Neuronal stem cell (in vitro differentiated cells): ENCODE measurements around the gene ARL11.
A peak's percentile ranks its signal among the peaks of the same experiment; 100 is the strongest.

ENCODE experiments used
- DNase-seq: peaks from one replicate; pipeline ENCODE4 v3.0.0-alpha.2; 2013; ENCODE audit warnings: low spot score
- H2AFZ ChIP-seq: one replicate; pipeline ENCODE4 v1.6.1; 2013; ENCODE audit warnings: mild to moderate bottlenecking, low read length, inconsistent platforms
- H2AK5ac ChIP-seq: 2 replicates; pipeline ENCODE4 v1.6.1; 2013; ENCODE audit warnings: low read depth, mild to moderate bottlenecking, inconsistent platforms, low read length, moderate library complexity, mixed read lengths
- H2BK120ac ChIP-seq: 2 replicates; pipeline ENCODE4 v1.6.1; 2013; ENCODE audit warnings: low read depth, mild to moderate bottlenecking, inconsistent platforms, low read length, moderate library complexity, mixed read lengths
- H2BK12ac ChIP-seq: one replicate; pipeline ENCODE4 v1.6.1; 2013; ENCODE audit warnings: low read length, inconsistent platforms
- H2BK15ac ChIP-seq: 2 replicates; pipeline ENCODE4 v1.6.1; 2013; ENCODE audit warnings: mild to moderate bottlenecking, low read length, inconsistent platforms, mixed read lengths
- H2BK5ac ChIP-seq: one replicate; pipeline ENCODE4 v1.6.1; 2013; ENCODE audit warnings: inconsistent platforms, mild to moderate bottlenecking, low read length, moderate library complexity
- H3K14ac ChIP-seq: one replicate; pipeline ENCODE4 v1.6.1; 2013; ENCODE audit warnings: low read length, inconsistent platforms
- H3K18ac ChIP-seq: 2 replicates; pipeline ENCODE4 v1.6.1; 2013; ENCODE audit warnings: low read length, inconsistent platforms
- H3K23ac ChIP-seq: 2 replicates; pipeline ENCODE4 v1.6.1; 2013; ENCODE audit warnings: low read depth, mild to moderate bottlenecking, mixed read lengths, low read length, inconsistent platforms; ENCODE audit not compliant: poor library complexity
- H3K27ac ChIP-seq: replicated peaks from 3 replicates; pipeline ENCODE4 v1.5.1; 2013; ENCODE audit warnings: low read length, inconsistent platforms
- H3K27me3 ChIP-seq, 3 experiments: 2 replicates each; pipeline ENCODE4 v1.6.1; 2013; ENCODE audit warnings: low read length in 3 of 3, mild to moderate bottlenecking in 2 of 3, inconsistent platforms in 1 of 3, low read depth in 1 of 3, mixed read lengths in 1 of 3, moderate library complexity in 1 of 3; ENCODE audit not compliant: control insufficient read depth in 3 of 3, insufficient read depth in 3 of 3
- H3K36me3 ChIP-seq, 2 donors: replicated peaks in 1 of 2; 2 replicates each; pipeline ENCODE4 v1.6.1; 2013; ENCODE audit warnings: low read length in 2 of 2; ENCODE audit not compliant: control insufficient read depth in 2 of 2, insufficient read depth in 2 of 2
- H3K4ac ChIP-seq: 2 replicates; pipeline ENCODE4 v1.6.1; 2013; ENCODE audit warnings: inconsistent platforms, mild to moderate bottlenecking, low read length, moderate library complexity
- H3K4me1 ChIP-seq, 2 donors: 1 replicate in 1 of 2; 2 replicates in 1 of 2; pipeline ENCODE4 v1.6.1; 2013; ENCODE audit warnings: low read length in 2 of 2, low read depth in 1 of 2; ENCODE audit not compliant: control insufficient read depth in 2 of 2, insufficient read depth in 1 of 2
- H3K4me2 ChIP-seq: one replicate; pipeline ENCODE4 v1.6.1; 2013; ENCODE audit warnings: mild to moderate bottlenecking, low read length, inconsistent platforms; ENCODE audit not compliant: insufficient read depth, poor library complexity, severe bottlenecking
- H3K4me3 ChIP-seq, 2 donors: 2 replicates each; pipeline ENCODE4 v1.5.1; 2013; ENCODE audit warnings: low read length in 2 of 2, mild to moderate bottlenecking in 2 of 2, inconsistent platforms in 1 of 2, moderate library complexity in 1 of 2
- H3K79me1 ChIP-seq: one replicate; pipeline ENCODE4 v1.6.1; 2013; ENCODE audit warnings: low read depth, mild to moderate bottlenecking, inconsistent platforms, low read length, moderate library complexity
- H3K9ac ChIP-seq: one replicate; pipeline ENCODE4 v1.6.1; 2013; ENCODE audit warnings: mild to moderate bottlenecking, low read depth, low read length, inconsistent platforms; ENCODE audit not compliant: poor library complexity
- H3K9me3 ChIP-seq, 2 donors: replicated peaks in 1 of 2; 2 replicates each; pipeline versions ENCODE3 to v1.6.1; 2013; ENCODE audit warnings: low read length in 2 of 2, mild to moderate bottlenecking in 2 of 2, inconsistent platforms in 1 of 2, low read depth in 1 of 2, mixed read lengths in 1 of 2, moderate library complexity in 1 of 2; ENCODE audit not compliant: control insufficient read depth in 2 of 2, insufficient read depth in 1 of 2
- H4K8ac ChIP-seq: one replicate; pipeline ENCODE4 v1.6.1; 2013; ENCODE audit warnings: low read depth, mild to moderate bottlenecking, inconsistent platforms, low read length, moderate library complexity
- H4K91ac ChIP-seq: one replicate; pipeline ENCODE4 v1.6.1; 2013; ENCODE audit warnings: low read length, low read depth, mild to moderate bottlenecking, inconsistent platforms; ENCODE audit not compliant: poor library complexity
- WGBS, 2 donors: extraction: QIAGEN DNeasy Blood & Tissue Kit; methylation state at CpG; one replicate each; pipeline ENCODE4 v1.1.7; 2013; ENCODE audit warnings: missing lambda C conversion rate in 2 of 2, mixed read lengths in 1 of 2; ENCODE audit not compliant: insufficient read length in 2 of 2, insufficient replicate concordance in 1 of 2; ENCODE audit errors: extremely low coverage in 2 of 2; 5-methylcytosine and 5-hydroxymethylcytosine counted together

Gene ARL11

DNA sequence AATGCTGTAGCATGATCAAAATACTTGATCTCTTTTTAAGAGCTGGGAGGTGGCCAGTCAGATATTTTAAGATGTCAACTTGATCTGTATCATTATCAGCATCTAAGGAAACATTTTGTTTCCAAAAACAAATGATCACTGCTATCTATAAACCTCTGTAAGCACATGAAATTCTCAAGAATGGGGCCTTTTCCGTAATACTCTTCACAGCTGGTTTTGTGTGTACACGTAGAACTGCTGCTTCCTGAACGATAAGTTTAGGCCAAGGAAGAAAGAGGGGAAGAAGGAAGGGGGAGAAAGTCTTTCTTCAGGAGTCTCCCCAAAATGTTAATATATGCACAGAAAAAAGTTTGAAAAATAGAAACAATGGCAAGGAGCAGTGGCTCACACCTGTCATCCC, 25.7 kb downstream of the ARL11 start:
- peaks cover 4 to 14% of the 10 kb centered on the region in 2 donors for H3K36me3 ChIP-seq

GRCh38 chr13:49655906-49656305, 27.6 kb downstream of the ARL11 start:
- H2BK120ac ChIP-seq = no peak overlapping the region
- WGBS, 2 donors = no CpG with 5 or more reads among the region's 3 CpGs
- peaks cover 4 to 32% of the 10 kb centered on the region in 2 donors for H3K36me3 ChIP-seq

More for the DNA sequence above, 25.7 kb downstream of the ARL11 start:
- Histone ChIP-seq H3K79me1 (no peaks in the 10 kb centered on the region), H3K14ac (no peak overlapping the region), H3K23ac (no peak overlapping the region), H3K4me1 (peaks cover 0 to 6% of the 10 kb centered on the region in 2 donors), H3K4ac (no peak overlapping the region), H4K8ac (no peak overlapping the region), H2AFZ (no peak overlapping the region), H3K4me3 (no peak overlapping the region), H4K91ac (no peak overlapping the region), H2AK5ac (no peak overlapping the region), H2BK5ac (no peak overlapping the region), H2BK120ac (no peak overlapping the region), H3K9me3 (no peaks in the 10 kb centered on the region), H2BK15ac (no peak overlapping the region), H2BK12ac (no peak overlapping the region), H3K9ac (no peak overlapping the region), H3K18ac (no peak overlapping the region), H3K27ac (no peak overlapping the region), H3K27me3 (no peaks in the 10 kb centered on the region), H3K4me2 (no peak overlapping the region)
- no peak for DNase-seq
- no CpG with 5 or more reads among the region's 3 CpGs for WGBS, 2 donors

GRCh38 chr13:49657241-49657641, 28.9 kb downstream of the ARL11 start:
- no peak overlapping the region for H2AK5ac ChIP-seq
- peaks cover 0 to 6% of the 10 kb centered on the region in 2 donors for H3K4me1 ChIP-seq
- no peak overlapping the region for H3K14ac ChIP-seq
- no peak overlapping the region for H2BK120ac ChIP-seq
- no peak overlapping the region for H2BK15ac ChIP-seq
- no peak for DNase-seq
- no peak overlapping the region for H3K4me3 ChIP-seq
- no peak overlapping the region for H3K18ac ChIP-seq
- no peak overlapping the region for H4K8ac ChIP-seq
- H3K9ac ChIP-seq = no peak overlapping the region
- no peak overlapping the region for H3K23ac ChIP-seq
- no peaks in the 10 kb centered on the region for H3K9me3 ChIP-seq
- WGBS, 2 donors = no CpG with 5 or more reads among the region's 9 CpGs
- no peak overlapping the region for H3K4ac ChIP-seq
- no peak overlapping the region for H4K91ac ChIP-seq
- no peak overlapping the region for H2AFZ ChIP-seq
- no peak overlapping the region for H3K27ac ChIP-seq
- H3K36me3 ChIP-seq = peaks cover 4 to 46% of the 10 kb centered on the region in 2 donors
- H3K27me3 ChIP-seq = no peaks in the 10 kb centered on the region
- no peaks in the 10 kb centered on the region for H3K79me1 ChIP-seq
- no peak overlapping the region for H3K4me2 ChIP-seq
- no peak overlapping the region for H2BK12ac ChIP-seq
- H2BK5ac ChIP-seq = no peak overlapping the region

More at GRCh38 chr13:49655906-49656305, 27.6 kb downstream of the ARL11 start:
- H3K23ac ChIP-seq = no peak overlapping the region
- no peak overlapping the region for H3K9ac ChIP-seq
- no peaks in the 10 kb centered on the region for H3K27me3 ChIP-seq
- H2AFZ ChIP-seq = no peak overlapping the region
- H4K8ac ChIP-seq = no peak overlapping the region
- no peak overlapping the region for H3K4me3 ChIP-seq
- H3K79me1 ChIP-seq = no peaks in the 10 kb centered on the region
- H2BK15ac ChIP-seq = no peak overlapping the region
- no peak overlapping the region for H3K18ac ChIP-seq
- no peak overlapping the region for H3K14ac ChIP-seq
- H3K4me1 ChIP-seq = peaks cover 0 to 6% of the 10 kb centered on the region in 2 donors
- no peak overlapping the region for H3K27ac ChIP-seq
- no peak overlapping the region for H2AK5ac ChIP-seq
- no peak overlapping the region for H2BK12ac ChIP-seq
- no peaks in the 10 kb centered on the region for H3K9me3 ChIP-seq
- H3K4me2 ChIP-seq = no peak overlapping the region
- DNase-seq = no peak
- no peak overlapping the region for H3K4ac ChIP-seq
- H2BK5ac ChIP-seq = no peak overlapping the region
- H4K91ac ChIP-seq = no peak overlapping the region

GRCh38 chr13:49664606-49665005, 36.3 kb downstream of the ARL11 start:
- Histone ChIP-seq H3K18ac (no peak overlapping the region), H3K9ac (no peak overlapping the region), H2AFZ (no peak overlapping the region), H2BK5ac (no peak overlapping the region), H3K79me1 (peaks cover 2% of the 10 kb centered on the region), H3K9me3 (peaks cover 0 to 2% of the 10 kb centered on the region in 2 donors), H2BK120ac (no peak overlapping the region), H2BK12ac (no peak overlapping the region), H3K14ac (no peak overlapping the region), H3K4me1 (peaks cover 2 to 3% of the 10 kb centered on the region in 2 donors), H3K27ac (no peak overlapping the region), H3K36me3 (peaks cover 13 to 70% of the 10 kb centered on the region in 2 donors), H2BK15ac (no peak overlapping the region), H3K4ac (no peak overlapping the region), H2AK5ac (no peak overlapping the region), H3K4me2 (no peak overlapping the region), H4K8ac (no peak overlapping the region), H3K4me3 (no peak overlapping the region), H4K91ac (no peak overlapping the region), H3K27me3 (peaks cover 0 to 5% (median 0%) of the 10 kb centered on the region in 3 experiments), H3K23ac (no peak overlapping the region)
- peak; percentile 63 for DNase-seq
- WGBS, 2 donors = no CpG with 5 or more reads among the region's 4 CpGs
